Glomerular endothelial cell (primary cell): ENCODE results near the gene UBE2N. TPM values are rescaled to one million over a fixed set of nuclear protein-coding genes. Genes with fewer than 3 reads are reported as not detected.

Source experiments
- DNase-seq: peaks from one replicate; pipeline ENCODE4 v3.0.0-alpha.2; 2011; ENCODE audit warnings: low read depth, low spot score; ENCODE audit errors: extremely low read depth
- total RNA-seq: library from RNA; depleted of rRNA; stranded (reverse); fragments of >200 nt; gene quantifications from 2 replicates; pipeline ENCODE4 v1.2.3, GENCODE V29; 2015

The UBE2N gene, protein sequence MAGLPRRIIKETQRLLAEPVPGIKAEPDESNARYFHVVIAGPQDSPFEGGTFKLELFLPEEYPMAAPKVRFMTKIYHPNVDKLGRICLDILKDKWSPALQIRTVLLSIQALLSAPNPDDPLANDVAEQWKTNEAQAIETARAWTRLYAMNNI
- total RNA-seq = 81.0 and 91.1 TPM in 2 replicates

GRCh38 chr12:93441617-93442410 is at the start of gene UBE2N:
Gene UBE2N (minus strand): TSS chr12:93441947. CDS start chr12:93441884, 63 bp downstream.
- peak; percentile 42 for DNase-seq

DNA sequence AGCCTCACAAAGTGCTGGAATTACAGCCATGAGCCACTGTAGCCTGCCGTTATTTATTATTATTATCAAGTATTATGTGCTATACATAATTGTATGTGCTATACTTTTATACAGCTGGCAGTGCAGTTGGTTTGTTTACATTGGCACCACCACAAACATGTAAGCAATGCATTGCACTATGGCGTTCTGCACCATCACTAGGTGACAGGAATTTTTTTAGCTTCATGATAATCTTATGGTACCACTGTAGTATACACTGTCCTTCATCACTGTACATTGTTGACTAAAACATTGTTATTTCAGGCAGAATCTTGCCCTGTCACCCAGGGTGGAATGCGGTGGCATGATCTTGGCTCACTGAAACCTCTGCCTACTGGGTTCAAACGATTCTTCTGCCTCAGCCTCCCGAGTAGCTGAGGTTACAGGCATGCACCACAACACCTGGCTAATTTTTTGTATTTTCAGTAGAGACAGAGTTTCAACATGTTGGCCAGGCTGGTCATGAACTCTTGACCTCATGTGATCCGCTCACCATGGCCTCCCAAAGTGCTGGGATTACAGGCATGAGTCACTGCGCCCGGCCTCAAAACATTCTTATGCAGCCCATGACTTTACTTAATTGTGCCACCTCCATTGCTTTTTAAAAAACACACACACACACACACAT is 42.7 kb upstream of the UBE2N start:
- DNase-seq = no peak

DNA sequence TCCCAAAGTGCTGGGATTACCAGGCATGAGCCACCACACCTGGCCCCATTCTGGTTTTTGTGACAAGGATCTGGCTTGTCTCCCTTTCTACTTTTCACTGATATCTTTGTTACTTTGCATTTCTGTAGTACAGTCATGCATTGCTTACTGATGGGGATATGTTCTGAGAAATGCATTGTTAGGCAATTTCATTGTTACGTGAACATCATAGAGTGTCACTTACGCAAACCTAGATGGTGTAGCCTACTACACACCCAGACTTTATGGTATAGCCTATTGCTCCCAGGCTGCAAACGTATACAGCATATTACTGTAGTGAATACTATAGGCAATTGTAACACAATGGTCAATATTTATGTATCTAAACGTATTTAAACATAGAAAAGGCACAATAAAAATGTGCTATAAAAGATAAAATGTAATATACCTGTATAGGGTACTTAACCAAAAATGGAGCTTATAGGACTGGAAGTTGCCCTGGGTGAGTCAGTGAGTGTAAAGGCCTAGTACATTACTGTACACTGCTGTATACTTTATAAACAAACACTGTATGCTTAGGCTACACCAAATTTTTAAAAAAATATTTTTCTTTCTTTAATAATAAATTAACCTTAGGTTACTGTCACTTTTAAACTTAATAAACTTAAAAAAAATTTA is 41.5 kb upstream of the UBE2N start:
- DNase-seq = no peak

GRCh38 chr12:93482721-93483120 is 41.0 kb upstream of the UBE2N start:
- DNase-seq = no peak

GRCh38 chr12:93476555-93476954 is 34.8 kb upstream of the UBE2N start:
- no peak for DNase-seq

DNA sequence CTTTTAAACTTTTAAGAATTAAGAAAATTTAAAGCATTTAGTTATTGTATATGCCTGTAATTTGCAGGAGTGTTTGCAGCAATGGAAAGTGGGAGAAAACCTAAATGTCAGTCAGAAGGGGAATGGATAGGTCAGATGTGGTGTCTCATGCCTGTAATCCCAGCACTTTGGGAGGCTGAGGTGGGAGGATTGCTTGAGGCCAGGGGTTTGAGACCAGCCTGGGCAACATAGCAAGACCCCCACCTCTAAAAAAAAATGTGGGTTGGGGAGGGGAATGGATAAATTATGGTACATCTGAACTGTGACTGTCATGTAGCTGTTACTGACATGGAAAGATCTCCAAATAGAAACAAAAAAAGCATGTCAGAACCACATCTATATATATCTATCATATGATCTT is 27.6 kb upstream of the UBE2N start:
- DNase-seq = no peak

DNA sequence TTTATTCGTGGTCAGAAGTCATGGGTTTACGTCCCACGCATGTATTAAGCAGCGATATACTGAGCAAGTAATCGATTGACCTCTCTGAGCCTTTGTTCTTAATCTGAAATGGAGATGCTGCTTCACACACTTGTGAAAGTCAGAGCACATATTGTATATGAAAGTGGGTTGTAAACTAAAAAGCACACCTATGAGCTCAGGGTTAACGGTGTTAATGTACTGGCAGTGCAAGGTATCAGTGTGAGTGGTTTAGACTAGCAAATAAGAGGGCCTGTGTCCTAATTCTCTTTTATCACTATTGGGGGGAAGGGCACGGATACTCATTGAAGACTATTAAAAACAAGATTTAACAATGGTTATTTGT is 26.2 kb upstream of the UBE2N start:
- DNase-seq = peak; percentile 12

DNA sequence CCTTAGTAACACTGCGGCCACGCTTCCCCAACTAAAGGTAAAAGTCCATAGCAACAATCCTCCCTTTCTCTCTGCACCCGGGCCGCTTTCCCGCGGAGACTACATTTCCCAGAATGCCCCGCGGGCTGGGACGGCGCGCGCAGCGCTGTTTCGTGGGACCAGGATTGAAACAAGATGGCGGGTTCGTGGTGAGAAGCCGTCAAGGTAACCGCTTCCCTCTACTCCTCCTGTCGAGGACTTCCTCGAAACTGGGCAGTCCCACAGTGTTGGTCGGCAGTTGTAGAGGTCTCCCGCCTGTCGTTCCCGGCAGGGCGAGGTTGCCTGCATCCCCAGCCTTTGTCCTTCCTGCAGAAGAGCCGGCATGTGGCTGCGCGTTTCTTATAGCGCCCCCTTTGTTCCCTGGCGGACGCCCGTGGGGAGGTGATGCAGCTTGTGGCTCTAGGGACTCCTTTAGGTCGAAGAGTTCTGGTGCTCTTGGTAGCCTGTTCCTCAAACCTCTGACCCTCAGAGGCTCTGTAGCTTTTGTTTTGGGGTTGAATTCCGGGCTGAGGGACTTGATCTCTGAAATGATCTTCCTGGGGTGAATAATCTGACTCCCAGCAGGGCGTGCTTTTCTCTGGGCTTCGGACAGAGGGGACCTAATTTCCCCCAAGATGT is 25.7 kb upstream of the UBE2N start, which contains the start of gene MRPL42:
TSS of gene MRPL42 (plus strand) at position 164 of the 657 bp plus-strand sequence. CDS start 1,772 bp downstream, outside the sequence.
- peak; percentile 61 for DNase-seq

GRCh38 chr12:93466625-93467350 is 25.0 kb upstream of the UBE2N start:
- DNase-seq = no peak

GRCh38 chr12:93465841-93466240 is 24.1 kb upstream of the UBE2N start:
- no peak for DNase-seq

GRCh38 chr12:93461503-93461902 is 19.8 kb upstream of the UBE2N start:
- no peak for DNase-seq

DNA sequence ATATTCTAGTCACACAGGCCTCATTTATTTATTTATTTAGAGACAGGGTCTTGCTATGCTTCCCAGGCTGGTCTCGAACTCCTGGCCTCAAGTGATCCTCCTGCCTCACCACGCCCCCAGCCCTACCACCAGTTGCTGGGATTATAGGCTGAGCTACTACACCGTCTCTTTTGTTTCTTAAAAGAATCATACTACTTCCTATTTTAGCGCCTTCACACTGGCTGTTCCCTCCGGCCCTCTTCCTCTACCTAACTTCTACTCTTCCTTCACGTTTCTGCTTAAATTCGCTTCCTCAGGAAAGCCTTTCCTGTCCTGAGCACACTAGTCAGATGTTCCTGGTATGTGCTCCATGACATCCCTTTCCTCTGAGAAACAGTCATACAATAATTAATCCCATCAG is 19.2 kb upstream of the UBE2N start:
- DNase-seq = no peak

- DNase-seq = no peak
These were observed 18.3 kb upstream of the UBE2N start for GRCh38 chr12:93460003-93460402.

GRCh38 chr12:93459097-93459496 is 17.4 kb upstream of the UBE2N start:
- DNase-seq = no peak

DNA sequence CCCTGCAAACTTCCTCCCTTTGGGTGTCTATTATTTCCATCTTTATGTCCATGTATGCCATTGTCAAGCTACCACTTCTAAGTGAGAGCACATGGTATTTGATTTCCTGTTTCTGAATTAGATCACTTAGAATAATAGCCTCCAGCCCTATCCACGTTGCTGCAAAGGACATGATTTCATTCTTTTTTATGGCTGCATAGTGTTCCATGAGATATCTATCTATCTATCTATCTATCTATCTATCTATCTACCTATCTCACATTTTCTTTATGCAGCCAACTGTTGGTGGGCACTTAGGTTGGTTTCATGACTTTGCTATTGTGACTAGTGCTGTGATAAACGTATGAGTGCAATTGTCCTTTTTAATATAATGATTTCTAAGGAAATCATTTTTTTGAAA is 14.3 kb upstream of the UBE2N start:
- DNase-seq = no peak

DNA sequence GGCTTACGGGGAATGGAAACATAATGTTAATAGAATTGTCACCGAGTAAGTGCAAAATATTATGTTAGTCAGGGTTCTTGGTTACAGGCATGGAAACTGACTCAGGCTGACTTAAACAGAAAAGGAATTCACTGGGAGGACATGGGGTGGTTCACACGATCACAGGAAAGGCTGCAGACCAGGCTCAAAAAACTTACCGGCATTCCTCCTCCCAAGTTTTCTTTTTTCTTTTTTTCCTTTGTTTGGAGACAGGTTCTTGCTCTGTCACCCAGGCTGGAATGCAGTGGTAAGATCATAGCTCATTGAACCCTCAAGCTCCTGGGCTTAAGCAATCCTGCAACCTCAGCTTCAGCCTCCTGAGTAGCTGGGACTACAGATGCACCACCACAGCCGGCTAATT is 11.9 kb upstream of the UBE2N start:
- DNase-seq = no peak

- DNase-seq = no peak
These were observed 9.8 kb upstream of the UBE2N start for GRCh38 chr12:93451423-93452158.

GRCh38 chr12:93449277-93449676 is 7.5 kb upstream of the UBE2N start:
- no peak for DNase-seq

GRCh38 chr12:93448796-93449195 is 7.0 kb upstream of the UBE2N start:
- no peak for DNase-seq
